Bronchial epithelial cell (primary cell): ENCODE data around the gene TBC1D9B. TPM values are rescaled to one million over a fixed set of nuclear protein-coding genes. Genes with fewer than 3 reads are reported as not detected.
A peak's percentile ranks its signal among the peaks of the same experiment; 100 is the strongest.

Experiments
- DNase-seq: peaks from one replicate; pipeline ENCODE4 v3.0.0-alpha.2; 2010; ENCODE audit warnings: low read depth
- FAIRE-seq: peaks from 2 replicates; lab custom pipeline; 2011; peaks lifted over from hg19 to GRCh38; lab: Jason Lieb, UNC
- H3K27me3 ChIP-seq: 2 replicates; pipeline ENCODE4 v1.5.1; 2011; ENCODE audit warnings: low read length; ENCODE audit not compliant: control insufficient read depth, insufficient read depth
- H3K36me3 ChIP-seq: 2 replicates; pipeline ENCODE4 v1.5.1; 2011; ENCODE audit warnings: low read length; ENCODE audit not compliant: control insufficient read depth, insufficient read depth
- H3K4me3 ChIP-seq: 2 replicates; pipeline ENCODE4 v1.5.1; 2011; ENCODE audit warnings: mild to moderate bottlenecking, low read depth, low read length, control low read depth
- CTCF ChIP-seq: IDR thresholded peaks from 2 replicates; pipeline ENCODE4 v1.5.1; 2011; ENCODE audit warnings: mild to moderate bottlenecking, moderate library complexity, low read length, control low read depth, inconsistent platforms; ENCODE audit not compliant: insufficient read depth, severe bottlenecking
- total RNA-seq: library from RNA; depleted of rRNA; stranded (reverse); fragments of >200 nt; gene quantifications from 2 replicates; pipeline ENCODE4 v1.2.1, GENCODE V29; 2014

Gene TBC1D9B
- total RNA-seq, 1 donor from 2014 or later: 37.6 TPM

GRCh38 chr5:179866241-179867078 lies 41.2 kb downstream of the TBC1D9B start:
- Histone ChIP-seq H3K36me3 (peaks cover 37% of the 10 kb centered on the region), H3K4me3 (no peak overlapping the region), H3K27me3 (no peaks in the 10 kb centered on the region)
- peak; percentile 4 for TF ChIP-seq CTCF
- FAIRE-seq (peak; percentile 96), DNase-seq (peak; percentile 10)

- H3K36me3 ChIP-seq: peaks cover 37% of the 10 kb centered on the region
- peak; percentile 47 for DNase-seq
- no peak for FAIRE-seq
- H3K4me3 ChIP-seq: no peak overlapping the region
- TF ChIP-seq CTCF: no peak
- no peaks in the 10 kb centered on the region for H3K27me3 ChIP-seq
These were observed 42.0 kb downstream of the TBC1D9B start for GRCh38 chr5:179865491-179866240.

- H3K4me3 ChIP-seq: no peak overlapping the region
- no peaks in the 10 kb centered on the region for H3K27me3 ChIP-seq
- no peak for TF ChIP-seq CTCF
- FAIRE-seq (no peak), DNase-seq (no peak)
- peaks cover 33% of the 10 kb centered on the region for H3K36me3 ChIP-seq
These were observed 43.0 kb downstream of the TBC1D9B start for GRCh38 chr5:179864686-179865085.

GRCh38 chr5:179863449-179864085 lies 44.1 kb downstream of the TBC1D9B start:
- TF ChIP-seq CTCF: no peak
- peaks cover 26% of the 10 kb centered on the region for H3K36me3 ChIP-seq
- FAIRE-seq: no peak

GRCh38 chr5:179862891-179863290 lies 44.8 kb downstream of the TBC1D9B start:
- FAIRE-seq (no peak), DNase-seq (no peak)
- no peak for TF ChIP-seq CTCF
- H3K4me3 ChIP-seq: no peak overlapping the region
- peaks cover 26% of the 10 kb centered on the region for H3K36me3 ChIP-seq
- no peaks in the 10 kb centered on the region for H3K27me3 ChIP-seq

More at GRCh38 chr5:179863449-179864085, 44.1 kb downstream of the TBC1D9B start:
- Histone ChIP-seq H3K4me3 (no peak overlapping the region), H3K27me3 (no peaks in the 10 kb centered on the region)
- DNase-seq: no peak
